ENCODE data around the gene DCHS1.

DNA sequence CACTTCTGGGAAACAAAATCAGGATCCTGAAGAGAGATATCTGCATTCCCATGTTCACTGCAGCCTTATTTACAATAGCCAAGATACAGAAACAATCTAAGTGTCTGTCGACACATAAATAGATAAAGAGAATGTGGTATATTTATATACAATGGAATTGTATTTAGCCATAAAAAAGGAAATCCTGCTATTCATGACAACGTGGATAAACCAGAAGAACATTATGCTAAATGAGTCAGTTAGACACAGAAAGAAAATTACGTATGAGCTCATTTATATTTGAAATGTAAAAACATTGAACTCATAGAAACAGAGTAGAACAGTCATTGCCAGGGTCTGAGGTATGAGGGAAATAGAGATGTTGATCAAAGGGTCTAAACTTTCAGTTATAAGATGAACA, 21.4 kb upstream of the DCHS1 start:
- no peak for TF ChIP-seq POLR2A (IDR thresholded peaks at IDR 0.05)
- TF ChIP-seq, protein P1, sequence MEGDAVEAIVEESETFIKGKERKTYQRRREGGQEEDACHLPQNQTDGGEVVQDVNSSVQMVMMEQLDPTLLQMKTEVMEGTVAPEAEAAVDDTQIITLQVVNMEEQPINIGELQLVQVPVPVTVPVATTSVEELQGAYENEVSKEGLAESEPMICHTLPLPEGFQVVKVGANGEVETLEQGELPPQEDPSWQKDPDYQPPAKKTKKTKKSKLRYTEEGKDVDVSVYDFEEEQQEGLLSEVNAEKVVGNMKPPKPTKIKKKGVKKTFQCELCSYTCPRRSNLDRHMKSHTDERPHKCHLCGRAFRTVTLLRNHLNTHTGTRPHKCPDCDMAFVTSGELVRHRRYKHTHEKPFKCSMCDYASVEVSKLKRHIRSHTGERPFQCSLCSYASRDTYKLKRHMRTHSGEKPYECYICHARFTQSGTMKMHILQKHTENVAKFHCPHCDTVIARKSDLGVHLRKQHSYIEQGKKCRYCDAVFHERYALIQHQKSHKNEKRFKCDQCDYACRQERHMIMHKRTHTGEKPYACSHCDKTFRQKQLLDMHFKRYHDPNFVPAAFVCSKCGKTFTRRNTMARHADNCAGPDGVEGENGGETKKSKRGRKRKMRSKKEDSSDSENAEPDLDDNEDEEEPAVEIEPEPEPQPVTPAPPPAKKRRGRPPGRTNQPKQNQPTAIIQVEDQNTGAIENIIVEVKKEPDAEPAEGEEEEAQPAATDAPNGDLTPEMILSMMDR (IDR thresholded peaks at IDR 0.05) = no peak

Data from uterus (tissue), 2 donors.